HS-5 (cell line): ENCODE data around the gene PRSS38.

Experiments used
- DNase-seq: peaks from one replicate; pipeline ENCODE4 v3.0.0-alpha.2; 2012; ENCODE audit warnings: low read depth

The PRSS38 gene

DNA sequence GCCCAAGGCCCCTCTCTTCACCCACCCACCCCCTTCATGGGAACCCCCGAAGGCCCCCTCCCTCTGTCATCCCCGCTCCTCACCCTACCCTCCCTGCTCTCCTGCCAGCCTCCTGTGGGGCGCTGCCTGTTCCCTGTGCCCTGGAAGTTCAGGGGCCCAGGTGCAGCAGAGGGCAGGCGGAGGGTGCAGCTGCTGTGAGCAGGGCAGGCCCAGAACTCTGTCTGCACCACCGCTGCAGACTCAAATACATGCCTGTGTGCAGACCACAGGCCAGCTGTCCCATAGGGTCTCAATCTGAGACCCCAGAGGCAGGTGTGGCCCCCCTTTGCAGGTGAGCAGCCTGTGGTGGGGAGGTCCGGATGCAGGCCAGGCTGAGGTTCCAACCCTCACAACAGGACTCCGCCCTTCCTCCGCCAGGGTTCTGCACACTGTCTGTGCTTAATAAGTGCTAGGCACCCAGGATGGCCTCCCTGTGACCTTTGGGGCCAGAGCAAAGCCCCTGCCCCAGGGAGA lies 69.7 kb downstream of the PRSS38 start:
- DNase-seq: no peak

DNA sequence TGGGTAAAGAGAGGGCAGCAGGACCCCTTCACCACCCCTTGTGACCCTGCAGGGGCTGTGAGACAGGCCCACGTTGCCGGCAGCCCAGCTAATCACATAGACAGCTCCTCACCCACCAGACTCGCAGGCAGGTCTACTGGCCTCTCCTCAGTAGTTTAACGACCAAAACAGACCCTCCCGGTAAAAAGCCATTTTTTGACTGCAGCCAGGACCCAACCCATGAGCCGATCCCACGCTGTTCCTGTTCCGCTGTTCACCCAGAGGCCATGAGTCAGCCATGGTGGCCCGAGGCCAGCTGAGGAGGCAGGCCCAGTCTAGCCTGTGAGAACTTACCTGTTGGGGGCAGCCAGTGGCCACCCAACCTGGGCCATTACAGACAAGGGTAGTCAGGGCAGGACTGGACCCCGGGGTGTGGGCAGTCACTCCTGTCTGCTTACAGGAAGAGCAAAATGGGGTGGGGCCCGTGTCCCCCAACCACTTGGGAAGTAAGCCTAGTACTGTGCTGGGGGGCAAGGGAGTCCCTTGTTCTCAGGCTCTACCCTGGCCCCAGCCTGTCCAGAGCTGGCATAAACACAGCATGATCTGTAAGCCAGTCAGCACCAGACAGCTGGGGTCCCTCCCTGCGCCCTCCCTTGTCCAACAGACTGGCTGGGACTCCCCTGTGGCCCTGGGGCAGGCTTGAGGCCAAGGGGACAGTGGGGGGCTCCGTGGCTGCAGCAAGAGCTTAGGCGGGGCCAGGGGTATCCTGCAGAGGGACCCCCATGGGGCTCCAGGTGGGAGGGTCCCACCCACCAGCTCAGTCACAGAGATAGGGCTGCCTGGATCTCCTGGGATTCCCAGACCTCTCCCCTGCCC lies 70.4 kb downstream of the PRSS38 start:
- no peak for DNase-seq

DNA sequence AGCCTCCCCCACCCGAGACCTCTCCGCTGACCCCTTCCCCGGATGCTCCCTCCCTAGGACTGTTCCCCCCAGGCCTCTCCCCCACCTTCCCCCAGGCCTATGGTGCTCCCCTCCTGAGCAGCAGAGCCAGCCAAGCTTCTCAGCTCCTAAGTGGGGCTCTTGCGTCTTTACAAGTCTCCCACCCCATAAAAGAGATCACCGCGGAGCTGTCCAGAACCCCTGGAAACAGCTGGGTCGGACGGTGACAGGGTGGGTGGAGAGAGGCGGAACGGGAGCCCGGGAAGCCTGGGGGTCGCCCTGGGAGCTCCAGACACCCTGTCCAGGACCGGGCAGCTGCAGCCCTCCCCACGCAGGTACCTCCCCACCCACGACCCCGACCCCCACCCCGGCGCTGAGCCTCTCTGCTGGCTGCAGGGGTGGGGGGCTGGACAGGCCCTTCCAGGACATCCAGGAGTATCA lies 71.1 kb downstream of the PRSS38 start:
- DNase-seq: no peak

DNA sequence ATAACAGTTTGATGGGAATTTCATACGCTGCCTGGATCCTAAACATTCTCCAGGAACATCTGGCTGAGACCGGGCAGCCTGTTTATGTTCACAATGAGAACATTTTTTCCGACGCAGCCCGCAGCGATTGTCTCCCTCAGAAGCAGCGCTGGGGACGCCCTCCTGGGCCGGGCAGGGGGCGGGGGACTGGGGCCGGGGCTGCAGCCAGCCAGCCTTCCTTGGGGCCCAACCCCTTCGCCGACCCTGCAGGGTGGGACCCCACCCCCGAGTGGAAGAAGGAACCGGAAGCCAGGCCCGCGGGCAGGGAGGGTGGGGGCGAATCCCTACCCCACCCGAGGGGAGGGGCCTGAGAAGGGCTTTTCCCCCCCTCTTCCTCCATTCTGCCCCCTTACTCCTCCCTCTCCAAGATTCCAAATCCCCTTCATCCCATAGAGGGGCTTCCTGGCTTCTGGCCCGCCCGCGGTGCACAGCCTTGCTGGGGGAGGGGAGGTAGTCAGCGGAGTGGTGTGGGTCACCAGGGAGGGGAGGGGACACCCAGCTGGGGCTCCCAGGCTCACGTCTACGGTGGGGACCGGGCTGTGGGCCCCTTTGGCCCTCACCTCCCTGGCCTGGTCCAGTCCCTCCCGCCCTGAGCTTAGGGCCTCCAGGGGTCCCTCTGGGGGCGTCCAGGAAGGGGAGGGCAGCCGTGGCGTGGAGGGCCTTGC lies 71.7 kb downstream of the PRSS38 start:
- DNase-seq: no peak

DNA sequence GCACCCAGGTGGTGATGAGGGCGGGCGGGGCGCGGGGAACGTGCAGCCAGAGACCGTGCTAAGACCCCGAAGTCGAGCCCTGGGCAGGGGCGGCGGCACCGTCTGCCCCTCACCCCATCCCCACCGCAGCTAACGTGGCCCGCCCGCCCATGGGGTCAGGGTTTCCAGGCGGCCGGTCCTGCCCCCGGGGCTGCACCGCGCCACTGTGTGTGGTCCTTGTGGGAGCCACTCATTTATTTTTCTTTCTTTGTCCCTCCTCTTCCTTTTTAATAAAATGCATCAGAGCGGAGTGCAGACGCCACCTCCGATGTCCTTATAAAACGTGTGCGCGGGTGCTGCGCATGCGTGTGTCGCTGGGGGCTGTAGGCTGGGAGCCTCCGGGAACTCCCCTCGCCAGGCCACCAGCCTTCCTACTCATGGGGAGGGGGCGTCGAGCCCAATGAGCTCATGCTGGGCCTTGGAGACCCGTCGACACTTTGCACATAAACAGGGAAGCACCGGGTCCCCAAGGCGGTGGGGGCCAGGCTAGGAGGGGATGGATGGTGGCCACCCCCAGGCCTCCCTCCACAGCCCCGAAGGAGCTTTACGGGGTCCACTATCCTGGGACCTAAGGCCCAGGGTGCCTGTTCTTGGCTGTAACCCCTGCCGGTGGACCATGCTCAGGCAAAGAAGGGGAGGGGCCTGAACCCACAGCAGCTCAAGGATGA lies 72.4 kb downstream of the PRSS38 start:
- no peak for DNase-seq

DNA sequence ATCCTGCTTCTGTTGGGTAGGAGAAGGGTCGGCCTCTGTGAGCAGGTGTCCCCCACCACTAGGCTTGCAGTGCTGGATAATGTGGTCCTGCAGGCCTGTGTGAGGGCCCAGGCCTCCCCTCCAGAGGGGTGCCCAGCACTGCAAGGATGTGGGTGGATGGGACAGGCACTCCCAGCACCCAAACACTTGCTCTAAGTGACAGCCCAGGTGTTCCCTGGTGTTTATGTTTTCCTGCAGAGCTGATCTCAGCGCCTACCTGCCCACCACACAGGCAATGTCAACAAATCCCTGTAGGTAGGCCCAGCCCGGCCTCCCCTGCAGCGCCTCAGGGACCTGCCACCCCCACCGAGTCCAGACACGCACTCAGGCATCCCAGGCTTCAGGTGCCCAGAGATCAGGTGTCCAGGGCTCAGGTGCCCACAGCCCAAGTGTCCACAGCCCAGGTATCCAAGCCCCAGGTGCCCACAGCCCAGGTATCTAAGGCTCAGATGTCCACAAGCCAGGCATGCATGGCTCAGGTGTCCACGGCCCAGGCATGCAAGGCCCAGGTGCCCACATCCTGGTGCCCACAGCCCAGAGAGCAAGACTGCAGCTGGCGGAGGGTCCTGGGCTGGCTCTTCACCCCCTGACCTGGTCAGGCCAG lies 73.0 kb downstream of the PRSS38 start:
- no peak for DNase-seq

DNA sequence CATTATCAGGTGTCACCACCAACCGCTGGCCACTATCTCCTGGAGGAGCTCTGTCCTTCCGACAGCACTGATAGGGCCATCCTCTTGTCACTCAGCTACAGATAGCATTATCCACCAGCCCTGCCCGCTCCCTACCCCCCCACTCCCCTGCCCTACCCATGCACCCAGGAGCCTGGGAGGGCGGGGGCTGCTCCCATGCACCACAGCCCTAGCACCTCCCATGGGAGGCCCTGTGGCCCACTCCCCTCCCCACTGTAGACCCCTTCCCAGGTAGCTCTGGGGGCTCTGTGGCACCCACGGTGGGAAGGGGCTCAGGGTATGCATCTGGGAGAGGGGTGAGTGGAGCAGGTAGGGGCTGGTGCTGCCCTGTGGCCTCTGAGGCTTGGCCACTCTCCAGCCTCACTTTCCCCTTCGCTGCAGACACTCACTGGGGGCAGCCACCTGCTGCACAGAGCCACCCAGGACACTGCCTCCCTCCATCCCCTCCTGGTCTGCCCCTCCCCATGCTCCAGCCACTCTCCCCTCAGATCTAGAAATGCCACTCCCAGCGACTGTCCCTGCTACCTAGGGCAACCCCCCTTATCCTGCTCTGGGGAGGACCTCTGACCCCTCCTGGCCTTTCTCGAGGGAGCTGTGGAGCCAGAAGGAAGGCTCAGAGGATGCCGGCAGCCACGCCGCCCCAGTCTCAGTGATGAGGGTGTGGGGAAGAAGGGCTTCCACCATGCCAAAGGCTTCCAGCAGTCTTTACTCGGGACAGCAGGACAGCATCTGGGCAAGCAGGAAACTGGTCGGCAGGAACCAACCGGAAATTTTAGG lies 73.8 kb downstream of the PRSS38 start:
- DNase-seq: no peak

DNA sequence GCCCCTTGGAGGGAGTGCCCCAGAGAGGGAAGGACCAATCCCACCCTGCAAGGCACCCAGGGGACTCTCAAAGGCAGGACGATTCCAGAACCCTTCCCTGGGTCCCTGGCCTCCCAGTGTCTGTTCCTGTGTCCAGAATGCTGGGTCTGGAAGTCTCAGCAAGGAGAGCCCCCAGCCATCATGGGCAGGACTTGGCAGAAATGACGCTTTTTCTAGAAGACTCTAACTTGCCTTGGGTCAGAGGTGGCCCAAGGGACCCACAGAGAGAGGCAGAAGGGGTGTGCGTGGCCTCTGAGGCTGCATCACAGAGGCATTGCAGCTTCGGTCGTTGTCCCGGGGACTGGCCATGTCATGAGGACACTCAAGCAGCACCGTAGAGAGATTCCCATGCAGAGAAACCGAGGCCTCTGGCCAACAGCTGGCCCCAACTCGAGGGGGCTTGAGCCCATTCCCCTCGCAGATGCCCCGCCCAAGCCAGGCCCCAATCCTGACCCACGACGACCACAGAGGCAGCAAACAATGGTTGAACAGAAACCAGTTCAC lies 74.5 kb downstream of the PRSS38 start:
- DNase-seq: no peak

DNA sequence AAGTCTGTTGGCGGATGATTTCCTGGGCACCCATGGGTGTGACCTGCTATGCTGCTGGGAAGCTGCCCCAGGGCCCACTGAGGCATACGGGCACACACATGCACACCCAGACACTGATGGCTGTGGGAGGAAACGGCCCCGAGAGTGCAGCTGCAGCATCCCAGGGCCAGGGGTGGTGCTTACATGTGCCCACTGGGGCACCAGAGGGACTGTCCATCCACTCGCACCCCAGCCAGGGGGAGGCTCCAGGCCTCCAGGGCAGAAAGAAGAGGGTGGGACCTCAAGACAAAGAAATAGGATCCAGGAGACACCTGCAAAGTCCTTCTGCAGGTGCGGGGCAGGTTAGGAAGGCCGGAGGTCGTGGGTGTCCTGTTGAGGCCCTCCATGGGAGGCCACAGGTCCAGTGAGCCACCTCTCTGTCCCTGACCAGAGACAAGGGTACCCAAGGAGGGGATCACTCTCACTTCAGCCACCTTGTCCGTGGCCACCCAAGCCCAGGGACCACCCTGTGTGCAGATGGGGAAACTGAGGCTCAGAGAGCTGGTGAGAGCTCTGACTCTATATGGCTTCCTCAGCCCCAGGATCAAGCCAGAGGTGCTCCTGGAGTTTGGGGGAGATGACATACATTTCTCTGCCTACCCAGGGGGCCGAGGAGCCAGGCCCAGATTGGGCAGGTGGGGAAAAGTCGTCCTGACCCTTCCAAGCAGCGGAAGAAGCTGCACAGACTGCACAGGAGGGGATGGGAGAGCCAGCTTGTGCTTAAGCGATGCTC lies 75.2 kb downstream of the PRSS38 start:
- DNase-seq: no peak

DNA sequence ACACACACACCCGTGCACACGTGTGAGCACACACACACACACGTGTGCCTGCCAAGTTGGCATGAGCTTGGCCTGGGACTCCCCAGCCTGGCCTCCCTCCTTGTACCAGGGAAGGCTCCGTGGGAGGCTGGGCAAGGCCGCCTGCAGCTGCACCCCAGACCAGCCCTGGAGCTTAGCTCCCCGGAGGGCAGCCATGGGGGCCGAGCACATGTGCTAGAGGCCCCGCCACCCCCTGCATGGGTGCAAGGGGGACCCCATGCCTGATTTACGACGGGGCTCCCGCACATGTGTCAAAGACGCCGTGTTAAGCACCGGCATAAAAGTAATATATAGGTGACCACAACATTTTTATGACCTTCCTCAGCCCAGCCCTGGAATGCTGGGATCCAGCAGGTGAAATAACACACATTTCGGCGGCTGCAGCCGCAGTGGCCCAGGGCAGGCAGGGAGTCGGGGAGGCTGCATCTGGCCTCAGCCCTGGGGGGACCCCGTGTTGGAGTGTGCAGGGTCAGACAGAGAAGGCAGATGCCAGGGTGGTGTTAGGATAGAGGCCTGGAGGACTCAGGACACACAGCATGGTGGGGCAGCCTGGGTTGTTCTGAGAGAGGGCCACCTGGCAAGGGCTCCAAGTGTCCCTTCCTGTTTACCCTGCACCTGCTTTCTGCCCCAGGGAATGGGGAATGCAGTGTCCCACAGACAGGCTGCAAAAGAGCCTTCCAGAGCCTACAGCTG lies 75.9 kb downstream of the PRSS38 start:
- DNase-seq: no peak

DNA sequence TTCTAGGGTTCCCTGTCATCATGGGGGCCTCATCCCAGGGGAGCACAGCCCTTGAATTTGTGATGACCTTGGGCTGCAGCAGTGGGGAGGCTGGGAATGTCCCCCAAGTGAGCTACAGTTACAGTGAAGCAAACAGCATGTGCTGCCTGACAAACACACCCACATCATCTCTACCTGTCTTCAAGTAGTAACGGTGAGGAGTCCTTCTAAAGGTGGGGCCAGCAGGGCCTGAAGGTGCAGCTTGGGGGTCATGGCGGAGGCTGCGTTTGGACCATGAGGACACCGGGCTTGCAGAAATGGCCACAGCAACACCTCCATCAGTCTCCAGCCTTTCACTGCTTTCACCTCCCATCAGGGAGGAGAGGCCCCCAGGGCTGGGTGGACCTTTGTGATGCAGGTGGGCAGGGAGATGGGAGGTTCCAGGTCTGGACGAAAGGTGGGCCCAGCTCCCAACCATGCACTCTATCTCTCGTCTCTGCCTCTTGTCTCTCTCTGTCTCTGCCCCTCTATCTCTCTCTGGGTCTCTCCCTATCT lies 76.5 kb downstream of the PRSS38 start:
- DNase-seq: no peak

DNA sequence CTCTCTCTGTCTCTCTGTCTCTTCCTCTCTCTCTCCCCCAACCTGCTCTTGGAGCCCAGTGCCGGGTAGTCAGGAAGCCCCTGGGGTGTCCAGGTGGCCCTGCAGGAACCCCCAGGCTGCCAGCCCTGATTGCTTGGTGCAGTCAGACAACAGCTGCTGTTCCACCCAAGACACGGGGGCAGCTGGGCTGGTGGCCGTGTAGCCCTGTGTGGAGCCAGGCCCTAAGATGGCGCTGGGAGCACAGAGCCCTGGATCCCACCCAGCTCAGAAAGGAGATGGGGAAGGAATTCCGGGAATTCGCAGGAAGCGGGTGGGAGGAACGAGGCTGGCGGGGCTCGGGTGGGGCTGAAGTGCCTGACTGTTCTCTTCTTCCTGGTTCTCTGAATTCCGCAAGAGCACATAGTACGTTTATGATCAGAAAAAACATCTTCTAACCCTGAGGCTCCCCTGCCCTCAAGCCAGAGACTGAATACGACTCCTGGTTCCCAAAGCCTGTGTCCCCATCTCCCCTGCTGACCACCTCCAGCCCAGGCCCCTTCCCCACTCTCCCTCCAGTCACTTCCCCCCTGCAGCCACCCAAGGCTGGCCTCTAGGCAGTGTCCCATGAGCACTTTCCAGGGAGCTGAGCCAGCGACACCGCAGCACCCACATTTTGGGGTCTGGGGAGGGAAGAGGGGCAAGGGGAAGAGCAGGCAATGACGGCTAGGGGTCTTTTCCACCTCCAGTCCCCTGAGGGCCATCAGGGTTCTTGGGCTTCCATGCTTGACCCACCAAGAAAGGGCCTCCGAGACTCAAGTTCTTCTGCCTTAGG lies 77.2 kb downstream of the PRSS38 start:
- no peak for DNase-seq

DNA sequence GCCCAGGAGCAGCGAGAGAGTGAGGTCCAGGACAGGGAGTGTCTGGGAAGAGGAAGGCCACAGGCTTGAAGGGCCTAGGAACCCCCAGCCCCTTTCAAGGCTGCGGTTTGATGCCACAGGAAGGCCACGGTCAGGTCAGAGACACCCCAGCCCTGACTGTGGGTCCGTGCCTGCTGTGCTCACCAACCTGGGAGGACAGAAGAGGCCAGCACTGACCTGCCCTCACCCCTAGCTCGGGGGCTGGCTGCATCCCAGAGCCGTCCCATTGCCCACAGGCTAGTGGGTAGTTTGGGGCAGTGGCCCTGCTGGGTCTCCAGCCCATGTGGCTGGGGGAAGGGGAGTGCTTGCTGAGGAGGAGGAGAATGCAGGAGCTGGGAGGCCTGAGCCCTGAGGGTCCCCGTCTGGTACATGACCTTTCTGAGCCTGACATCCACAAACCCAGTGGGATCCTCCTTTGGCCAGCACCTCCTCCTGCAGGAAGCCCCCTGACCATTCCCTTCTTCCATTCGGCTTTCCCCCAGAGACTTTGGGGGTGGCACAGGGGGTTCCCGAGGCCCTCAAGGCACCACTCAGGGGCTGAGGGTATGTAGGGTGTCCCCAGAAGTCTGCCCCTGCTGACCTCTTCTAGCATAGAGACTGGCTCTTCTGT lies 77.9 kb downstream of the PRSS38 start:
- no peak for DNase-seq

DNA sequence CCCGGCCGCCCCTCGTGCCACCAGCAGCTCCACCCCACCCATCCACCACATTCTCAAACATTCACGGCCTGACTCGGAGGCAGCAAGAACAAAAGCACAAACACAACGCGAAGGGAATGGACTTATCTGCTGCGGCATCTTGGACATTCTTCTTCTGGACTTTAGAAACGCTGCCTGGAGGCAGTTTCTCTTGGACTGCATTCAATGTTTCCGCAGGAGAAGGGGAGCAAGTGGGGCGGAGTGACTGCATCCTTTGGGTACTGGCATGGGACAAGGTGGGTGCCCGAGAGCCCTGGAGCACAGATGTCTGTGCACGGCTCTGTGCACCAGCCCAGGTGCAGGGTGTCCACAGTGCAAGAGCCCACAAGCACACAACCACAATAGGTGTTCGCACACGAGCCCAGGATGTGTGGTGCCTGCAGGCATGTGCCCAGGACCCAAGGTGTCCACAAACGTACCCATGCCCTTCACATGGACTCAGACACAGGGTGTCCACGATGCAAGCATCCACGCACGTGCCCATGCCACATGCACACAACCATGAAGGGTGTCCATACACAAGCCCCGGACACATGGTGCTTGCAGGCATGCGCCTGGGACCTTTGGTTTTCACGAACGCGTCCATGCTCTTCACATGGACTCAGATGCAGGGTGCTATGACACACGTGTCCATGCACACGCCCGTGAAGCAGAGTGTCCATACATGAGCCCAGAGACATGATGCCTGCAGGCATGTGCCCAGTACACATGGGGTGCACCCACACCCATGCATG lies 78.7 kb downstream of the PRSS38 start:
- DNase-seq: no peak

DNA sequence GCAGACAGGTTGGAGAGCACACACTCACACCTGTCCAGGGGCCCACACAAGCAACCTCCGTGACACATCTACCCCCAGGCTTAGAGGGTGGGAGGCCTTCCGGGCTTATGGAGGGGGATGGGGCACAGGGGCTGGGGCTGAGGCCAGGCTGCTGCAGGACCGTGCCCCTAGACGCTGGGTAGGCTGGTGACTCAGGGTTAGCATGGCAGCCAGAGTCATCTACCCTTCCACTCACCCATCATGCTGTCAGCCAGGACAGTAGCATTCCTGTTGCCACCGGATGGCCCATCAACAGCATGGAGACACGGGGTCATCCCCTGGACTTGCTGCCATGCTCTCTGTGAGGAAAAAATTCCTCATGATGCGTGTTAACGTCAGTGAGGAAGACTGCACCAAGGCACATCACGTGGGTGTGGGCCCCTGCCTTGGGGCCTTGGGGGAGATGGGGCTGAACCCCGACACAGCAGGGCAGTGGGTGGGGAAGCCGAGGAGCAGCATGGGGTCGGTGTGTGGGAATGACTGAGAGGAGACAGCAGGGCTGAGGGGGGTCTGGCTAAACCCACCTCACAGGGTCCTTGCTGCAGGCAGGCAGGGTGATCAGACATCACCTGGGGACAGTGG lies 79.5 kb downstream of the PRSS38 start:
- DNase-seq: no peak
